Skeletal muscle satellite cell (primary cell): ENCODE data around the gene ERH.

Experiments
- H3K27me3 ChIP-seq: 2 replicates; pipeline ENCODE4 v1.7.0; 2013; ENCODE audit warnings: low read length; ENCODE audit not compliant: control insufficient read depth, insufficient read depth
- H3K36me3 ChIP-seq: 2 replicates; pipeline ENCODE4 v1.7.0; 2013; ENCODE audit warnings: mild to moderate bottlenecking, control low read depth, low read length; ENCODE audit not compliant: insufficient read depth
- H3K4me1 ChIP-seq: 2 replicates; pipeline ENCODE4 v1.7.0; 2013; ENCODE audit warnings: low read length; ENCODE audit not compliant: control insufficient read depth, insufficient read depth
- H3K4me2 ChIP-seq: 2 replicates; pipeline ENCODE4 v1.7.0; 2013; ENCODE audit warnings: mild to moderate bottlenecking, low read length
- H3K4me3 ChIP-seq: 2 replicates; pipeline ENCODE4 v1.7.0; 2013; ENCODE audit warnings: low read length
- H3K9ac ChIP-seq: 2 replicates; pipeline ENCODE4 v1.7.0; 2013; ENCODE audit warnings: mild to moderate bottlenecking, low read depth, low read length, moderate library complexity
- H3K9me3 ChIP-seq: replicated peaks from 2 replicates; pipeline ENCODE4 v1.7.0; 2013; ENCODE audit warnings: mild to moderate bottlenecking, control low read depth, low read length

Gene ERH

GRCh38 chr14:69366761-69367160, 31.3 kb downstream of the ERH start:
- Histone ChIP-seq H3K9ac (no peak overlapping the region), H3K9me3 (no peaks in the 10 kb centered on the region), H3K4me1 (no peaks in the 10 kb centered on the region)

DNA sequence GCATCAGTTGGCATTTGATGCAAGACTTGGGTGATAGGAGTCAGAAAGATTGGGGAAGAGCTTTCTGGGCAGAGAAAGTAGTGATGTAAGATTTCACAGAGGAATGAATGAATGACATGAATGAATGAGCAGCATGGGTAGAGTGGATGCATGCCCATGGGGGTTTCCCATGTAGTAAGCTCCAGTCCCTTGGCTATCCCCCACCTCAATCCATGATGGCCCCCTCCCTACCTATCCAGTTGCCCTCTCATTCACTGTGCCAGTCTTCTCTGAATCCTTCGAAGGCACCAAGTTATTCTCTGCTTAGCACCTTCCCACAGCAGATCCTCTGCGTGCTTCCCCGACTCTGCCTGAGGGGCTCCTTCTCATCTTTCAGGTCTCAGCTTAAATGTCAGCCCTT, 32.0 kb downstream of the ERH start:
- Histone ChIP-seq H3K27me3 (no peaks in the 10 kb centered on the region), H3K9ac (no peak overlapping the region), H3K4me1 (no peaks in the 10 kb centered on the region), H3K4me3 (no peak overlapping the region), H3K9me3 (no peaks in the 10 kb centered on the region), H3K36me3 (no peaks in the 10 kb centered on the region), H3K4me2 (no peak overlapping the region)

More at GRCh38 chr14:69366761-69367160, 31.3 kb downstream of the ERH start:
- Histone ChIP-seq H3K27me3 (no peaks in the 10 kb centered on the region), H3K4me3 (no peak overlapping the region), H3K36me3 (no peaks in the 10 kb centered on the region), H3K4me2 (no peak overlapping the region)

DNA sequence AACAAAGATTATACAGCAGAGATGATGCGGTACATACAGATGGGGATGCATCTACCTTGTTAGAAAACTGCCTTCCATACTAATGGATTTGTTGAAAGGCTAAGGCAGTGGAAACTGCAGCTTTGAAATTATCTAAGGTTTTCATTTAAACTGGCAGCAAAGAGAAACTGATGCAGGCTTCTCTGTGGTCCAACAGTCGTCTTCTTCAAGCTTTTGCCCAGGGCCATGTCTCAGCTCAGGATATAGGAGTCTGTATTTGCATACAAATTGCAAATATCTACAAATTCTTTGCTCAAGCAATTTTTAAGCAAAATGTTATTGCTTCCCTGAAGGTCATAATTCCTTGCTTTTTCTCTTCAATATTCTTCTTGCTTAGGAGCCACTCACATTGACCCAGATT, 33.7 kb downstream of the ERH start:
- H3K9me3 ChIP-seq = no peaks in the 10 kb centered on the region
- no peaks in the 10 kb centered on the region for H3K36me3 ChIP-seq
- H3K4me1 ChIP-seq = no peaks in the 10 kb centered on the region
- H3K4me3 ChIP-seq = no peak overlapping the region
- H3K27me3 ChIP-seq = no peaks in the 10 kb centered on the region
- no peak overlapping the region for H3K4me2 ChIP-seq
- H3K9ac ChIP-seq = no peak overlapping the region

DNA sequence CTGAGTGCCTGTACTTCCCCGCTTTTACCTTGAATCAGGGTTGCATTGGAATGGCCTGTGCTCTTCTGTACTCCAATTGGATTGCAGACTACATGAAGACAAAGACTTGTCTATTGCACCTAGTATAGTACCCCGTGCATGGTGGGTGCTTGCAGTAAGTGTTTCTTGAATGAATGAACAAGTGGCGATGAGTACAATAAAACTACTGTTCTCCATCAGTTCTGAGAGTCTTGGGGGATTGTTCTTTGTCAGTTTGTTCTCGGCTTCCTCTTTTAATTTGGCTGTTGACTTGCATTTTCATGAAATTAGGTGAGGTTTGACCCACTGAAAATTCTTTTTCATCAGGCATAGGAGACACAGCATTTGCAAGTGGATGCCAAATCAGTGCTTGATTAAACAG, 34.1 kb downstream of the ERH start:
- H3K9me3 ChIP-seq = no peaks in the 10 kb centered on the region

GRCh38 chr14:69363055-69363454, 35.0 kb downstream of the ERH start:
- Histone ChIP-seq H3K4me2 (no peak overlapping the region), H3K36me3 (no peaks in the 10 kb centered on the region), H3K4me3 (no peak overlapping the region), H3K27me3 (no peaks in the 10 kb centered on the region), H3K4me1 (no peaks in the 10 kb centered on the region), H3K9ac (no peak overlapping the region), H3K9me3 (no peaks in the 10 kb centered on the region)

More for the DNA sequence above, 34.1 kb downstream of the ERH start:
- Histone ChIP-seq H3K4me3 (no peak overlapping the region), H3K4me2 (no peak overlapping the region), H3K9ac (no peak overlapping the region), H3K27me3 (no peaks in the 10 kb centered on the region), H3K4me1 (no peaks in the 10 kb centered on the region), H3K36me3 (no peaks in the 10 kb centered on the region)

DNA sequence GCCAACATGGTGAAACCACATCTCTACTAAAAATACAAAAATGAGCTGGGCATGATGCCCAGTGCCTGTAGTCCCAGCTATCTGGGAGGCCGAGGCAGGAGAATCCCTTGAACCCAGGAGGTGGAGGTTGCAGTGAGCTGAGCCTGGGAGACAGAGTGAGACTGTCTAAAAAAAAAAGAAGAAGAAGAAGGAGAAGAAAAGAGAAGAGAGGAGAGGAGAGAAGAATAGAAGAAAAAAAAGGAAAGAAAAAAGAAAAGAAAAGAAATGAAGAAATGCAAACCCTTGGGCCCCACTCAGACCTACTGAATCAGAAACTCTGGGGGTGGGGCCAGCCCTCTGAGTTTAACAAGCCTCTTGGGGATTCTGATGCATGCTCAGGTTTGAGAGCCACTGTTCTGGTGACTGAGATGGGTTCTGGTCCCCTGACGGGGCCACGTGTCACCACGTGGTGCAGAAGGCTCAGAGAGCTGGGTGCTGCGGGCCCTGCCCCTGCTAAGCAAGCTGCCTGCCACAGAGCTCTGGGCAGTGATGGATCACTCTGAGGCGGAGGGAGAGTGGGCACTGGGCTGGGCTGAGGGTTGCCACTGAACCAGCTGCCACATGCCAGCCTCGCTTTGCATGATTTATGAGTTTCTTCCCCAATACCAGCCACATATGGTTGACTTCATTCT, 37.5 kb downstream of the ERH start:
- Histone ChIP-seq H3K27me3 (no peaks in the 10 kb centered on the region), H3K4me1 (peaks cover 7% of the 10 kb centered on the region), H3K4me2 (no peak overlapping the region), H3K36me3 (no peaks in the 10 kb centered on the region), H3K9me3 (no peaks in the 10 kb centered on the region), H3K9ac (no peak overlapping the region), H3K4me3 (no peak overlapping the region)

- H3K27me3 ChIP-seq = no peaks in the 10 kb centered on the region
- H3K4me1 ChIP-seq = peaks cover 10% of the 10 kb centered on the region
- no peak overlapping the region for H3K9ac ChIP-seq
- no peak overlapping the region for H3K4me2 ChIP-seq
- H3K4me3 ChIP-seq = no peak overlapping the region
- no peaks in the 10 kb centered on the region for H3K36me3 ChIP-seq
- no peaks in the 10 kb centered on the region for H3K9me3 ChIP-seq
Measured at GRCh38 chr14:69358966-69359365, 39.1 kb downstream of the ERH start.

GRCh38 chr14:69358233-69358963, 39.7 kb downstream of the ERH start:
- Histone ChIP-seq H3K27me3 (peaks cover under 1% of the 10 kb centered on the region), H3K4me2 (no peak overlapping the region), H3K4me1 (peaks cover 10% of the 10 kb centered on the region), H3K9ac (no peak overlapping the region), H3K36me3 (no peaks in the 10 kb centered on the region), H3K4me3 (no peak overlapping the region), H3K9me3 (no peaks in the 10 kb centered on the region)

DNA sequence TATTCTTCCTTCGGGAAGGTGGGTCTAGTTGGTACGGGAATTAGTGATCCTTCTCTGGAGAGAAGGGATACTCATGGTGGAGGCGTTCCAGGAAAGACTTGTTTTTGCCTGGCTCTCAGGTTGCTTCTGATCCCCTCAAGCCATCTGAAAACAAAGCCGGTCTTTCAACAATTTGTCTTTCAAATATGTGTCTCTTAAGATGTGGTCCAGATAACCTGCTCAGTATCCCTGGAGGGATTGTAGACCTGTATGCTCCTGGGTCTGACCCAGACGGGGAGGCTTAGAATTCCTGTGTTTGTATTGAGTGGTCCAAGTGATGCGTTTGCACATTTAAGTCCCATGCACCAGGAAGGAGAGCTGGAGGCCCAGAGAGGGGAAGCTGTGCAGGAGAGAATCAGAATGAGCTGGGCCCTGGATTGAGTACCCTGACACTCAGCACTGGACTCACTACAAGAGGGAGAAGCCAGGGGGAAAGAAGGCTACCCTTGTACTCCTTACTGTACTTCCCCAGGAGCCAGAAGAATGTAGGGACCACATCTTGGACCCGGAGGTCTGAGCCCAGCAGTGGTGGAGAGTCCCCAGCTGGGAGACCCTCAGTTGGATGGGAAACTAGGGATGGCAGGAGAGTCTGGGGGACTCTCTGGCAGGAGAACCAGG, 40.4 kb downstream of the ERH start:
- no peak overlapping the region for H3K4me2 ChIP-seq
- no peaks in the 10 kb centered on the region for H3K9me3 ChIP-seq
- H3K9ac ChIP-seq = no peak overlapping the region
- H3K27me3 ChIP-seq = peaks cover 6% of the 10 kb centered on the region
- no peak overlapping the region for H3K4me3 ChIP-seq
- H3K4me1 ChIP-seq = peaks cover 10% of the 10 kb centered on the region
- no peaks in the 10 kb centered on the region for H3K36me3 ChIP-seq

- H3K9me3 ChIP-seq = no peaks in the 10 kb centered on the region
- no peak overlapping the region for H3K4me3 ChIP-seq
- H3K4me1 ChIP-seq = peaks cover 10% of the 10 kb centered on the region
- H3K27me3 ChIP-seq = peaks cover 6% of the 10 kb centered on the region
- H3K4me2 ChIP-seq = no peak overlapping the region
- no peak overlapping the region for H3K9ac ChIP-seq
- no peaks in the 10 kb centered on the region for H3K36me3 ChIP-seq
Measured at GRCh38 chr14:69356903-69357543, 41.1 kb downstream of the ERH start.

DNA sequence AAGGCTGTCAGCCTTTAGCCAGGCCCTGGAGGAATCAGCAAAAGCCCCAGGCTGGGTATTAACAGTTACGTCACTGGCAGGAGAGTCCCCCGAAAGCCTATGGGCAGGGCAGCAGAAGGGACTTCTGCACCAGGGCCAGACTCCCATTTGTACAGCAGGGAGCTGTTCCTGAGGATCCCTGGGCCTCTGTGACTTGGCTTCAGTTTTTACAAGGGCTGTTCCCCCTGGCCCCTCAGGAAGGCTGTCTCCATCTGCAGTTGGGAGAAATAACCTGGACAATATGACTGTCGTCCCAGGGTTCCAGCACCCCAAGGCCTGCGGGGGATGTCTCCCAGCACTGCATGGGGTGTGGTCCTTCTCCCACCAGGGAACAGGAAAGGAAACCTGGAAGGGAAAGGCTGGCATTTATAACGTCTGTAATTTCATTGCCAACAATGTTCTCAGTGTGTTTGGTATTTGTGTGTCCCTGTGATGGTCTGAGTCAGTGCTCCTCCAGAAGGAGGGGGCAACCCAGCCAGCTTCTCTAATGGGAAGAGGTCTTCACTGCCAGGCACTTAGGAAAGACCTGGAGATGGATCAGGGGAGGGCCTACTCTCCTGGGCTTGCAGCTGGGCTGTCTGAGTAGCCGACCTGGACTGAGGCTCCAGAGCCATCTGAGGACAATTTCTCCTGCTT, 42.4 kb downstream of the ERH start:
- Histone ChIP-seq H3K4me2 (peak overlapping the region; percentile 3), H3K4me3 (no peak overlapping the region), H3K9me3 (no peaks in the 10 kb centered on the region), H3K27me3 (peaks cover 6% of the 10 kb centered on the region), H3K4me1 (peaks cover 10% of the 10 kb centered on the region), H3K9ac (peak overlapping the region; percentile 46), H3K36me3 (no peaks in the 10 kb centered on the region)
